HG03280 (cell line): ENCODE measurements around the gene BTBD16.

Source experiments
- ATAC-seq: cut with Tn5 transposase; IDR thresholded peaks from one replicate; pipeline ENCODE4 v1.9.1; 2021; ENCODE audit warnings: mild to moderate bottlenecking, moderate library complexity; ENCODE audit not compliant: unreplicated experiment

The BTBD16 gene

DNA sequence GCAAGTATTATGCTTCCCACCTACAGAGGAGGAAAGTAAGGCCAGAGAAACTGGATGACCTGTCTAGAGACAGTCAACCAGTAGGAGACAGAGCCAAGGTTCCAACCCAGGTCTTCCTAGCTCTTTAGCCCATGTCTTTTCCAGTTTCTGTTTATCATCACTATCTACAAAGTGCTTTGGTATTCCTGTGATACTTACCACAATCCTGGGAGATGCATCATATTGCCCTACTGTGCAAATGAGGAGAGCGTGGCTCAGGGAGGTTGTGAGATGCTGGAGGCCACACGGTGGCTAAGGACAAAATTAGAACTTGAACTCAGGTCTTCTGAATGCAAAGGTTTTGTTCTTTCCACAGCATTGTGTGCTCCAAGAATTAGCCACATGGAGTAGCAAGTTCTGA is 92.2 kb downstream of the BTBD16 start:
- ATAC-seq = no peak

DNA sequence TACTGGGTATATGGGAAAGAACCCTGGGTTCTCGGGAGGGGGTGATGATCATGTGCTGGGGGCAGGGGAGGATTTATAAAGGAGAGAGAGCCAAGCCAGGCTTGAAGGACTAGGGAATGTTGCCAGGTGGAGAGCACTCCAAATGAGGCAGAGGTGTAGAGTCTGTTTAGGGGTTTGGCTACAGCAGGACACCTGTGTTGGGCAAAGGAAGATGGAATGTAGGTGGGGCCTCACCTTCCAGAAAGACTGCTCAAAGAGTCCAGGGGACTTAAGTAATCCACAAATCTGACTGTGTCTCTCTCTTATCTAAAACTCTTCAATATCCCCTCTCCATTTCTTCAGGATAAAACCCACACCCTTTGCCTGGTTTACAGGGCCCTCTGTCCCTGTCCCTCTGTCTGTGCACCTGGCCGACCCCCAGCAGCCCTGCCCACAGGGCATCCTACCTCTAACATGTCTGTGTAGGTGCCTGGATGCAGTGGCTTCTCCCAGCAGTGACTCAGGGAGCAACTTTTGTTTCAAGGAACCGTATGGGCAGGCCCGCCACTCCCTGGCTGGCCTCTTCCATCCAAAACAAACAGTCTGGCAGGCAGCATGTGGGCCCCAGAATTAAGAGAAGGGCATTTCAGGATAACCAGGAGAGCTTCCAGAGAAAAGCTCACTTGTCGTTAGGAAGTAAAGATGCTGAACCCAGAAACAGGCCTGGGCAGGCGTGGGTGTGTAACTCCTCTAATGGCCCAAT is 92.8 kb downstream of the BTBD16 start:
- no peak for ATAC-seq

DNA sequence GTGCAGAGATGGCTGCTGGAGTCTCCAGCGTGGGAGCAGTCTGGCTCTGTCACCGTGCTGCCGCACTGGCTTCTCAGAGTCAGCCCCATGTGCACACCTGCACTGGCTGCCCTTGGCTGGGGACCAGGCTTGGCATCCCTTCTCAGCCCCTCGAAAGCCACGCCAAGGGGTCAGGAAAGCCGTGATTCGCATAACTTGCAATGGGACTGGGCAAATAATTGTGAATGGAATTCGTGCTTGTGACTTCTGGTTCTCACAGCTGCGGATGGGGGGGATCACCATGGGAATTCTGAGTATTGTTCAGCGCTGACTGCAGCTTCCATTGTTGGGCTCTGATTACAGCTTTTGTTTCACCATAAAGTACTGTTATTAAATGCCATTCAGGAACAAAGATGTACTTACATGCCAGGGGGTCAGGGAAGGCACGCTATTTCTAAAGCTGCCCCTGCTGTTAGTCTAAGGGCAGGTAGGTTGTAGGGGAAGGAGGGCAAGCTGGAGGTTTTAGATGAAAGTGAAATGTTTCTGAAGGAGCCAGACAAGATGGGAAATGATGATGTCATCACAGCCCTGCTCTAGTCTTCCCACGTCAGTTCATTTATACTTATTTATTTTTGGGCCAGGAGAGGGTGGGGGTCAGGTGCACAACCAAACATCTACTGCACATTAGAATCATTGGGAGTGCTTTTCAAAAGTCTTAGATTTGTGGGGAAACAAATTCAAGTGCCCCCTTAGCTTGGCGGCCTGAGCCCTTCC is 97.6 kb downstream of the BTBD16 start:
- ATAC-seq = no peak

DNA sequence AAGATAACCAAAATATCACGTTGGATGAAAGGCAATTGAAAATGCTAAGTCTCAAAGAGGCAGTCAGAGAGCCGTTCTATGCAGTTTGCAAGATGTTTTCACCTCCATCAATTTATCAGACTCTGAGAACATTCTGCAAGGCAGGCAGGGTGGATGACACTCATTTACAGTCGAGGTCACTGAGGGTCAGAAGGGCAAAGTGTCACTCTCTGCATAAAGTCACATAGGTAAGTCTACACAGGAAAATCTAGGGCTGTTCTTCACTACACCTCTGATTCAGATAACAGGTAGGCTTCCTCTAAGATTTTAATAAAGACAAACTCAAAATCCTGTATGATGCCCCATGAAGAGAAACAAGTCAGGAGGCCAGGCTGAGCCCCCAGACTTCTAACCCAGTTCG is 102.0 kb downstream of the BTBD16 start:
- no peak for ATAC-seq

DNA sequence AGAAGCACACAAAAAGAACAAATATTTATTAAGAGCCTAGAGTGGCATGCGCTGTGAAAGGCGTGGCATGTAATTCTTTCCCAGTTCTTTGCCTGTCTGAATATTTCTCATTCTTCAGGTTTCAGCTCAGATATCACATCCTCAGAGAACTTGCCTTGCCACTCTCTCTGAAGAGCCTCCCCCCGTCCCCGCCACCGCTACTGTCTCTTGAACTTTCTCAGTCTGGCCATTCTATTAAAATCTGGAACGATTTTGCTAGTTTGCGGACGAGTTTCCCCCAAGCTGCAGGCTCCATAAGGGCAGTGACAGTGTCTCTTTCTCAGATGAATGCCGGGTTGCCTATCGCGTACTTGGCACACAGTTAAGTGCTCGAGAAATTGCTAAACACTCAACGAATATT is 102.6 kb downstream of the BTBD16 start:
- no peak for ATAC-seq

DNA sequence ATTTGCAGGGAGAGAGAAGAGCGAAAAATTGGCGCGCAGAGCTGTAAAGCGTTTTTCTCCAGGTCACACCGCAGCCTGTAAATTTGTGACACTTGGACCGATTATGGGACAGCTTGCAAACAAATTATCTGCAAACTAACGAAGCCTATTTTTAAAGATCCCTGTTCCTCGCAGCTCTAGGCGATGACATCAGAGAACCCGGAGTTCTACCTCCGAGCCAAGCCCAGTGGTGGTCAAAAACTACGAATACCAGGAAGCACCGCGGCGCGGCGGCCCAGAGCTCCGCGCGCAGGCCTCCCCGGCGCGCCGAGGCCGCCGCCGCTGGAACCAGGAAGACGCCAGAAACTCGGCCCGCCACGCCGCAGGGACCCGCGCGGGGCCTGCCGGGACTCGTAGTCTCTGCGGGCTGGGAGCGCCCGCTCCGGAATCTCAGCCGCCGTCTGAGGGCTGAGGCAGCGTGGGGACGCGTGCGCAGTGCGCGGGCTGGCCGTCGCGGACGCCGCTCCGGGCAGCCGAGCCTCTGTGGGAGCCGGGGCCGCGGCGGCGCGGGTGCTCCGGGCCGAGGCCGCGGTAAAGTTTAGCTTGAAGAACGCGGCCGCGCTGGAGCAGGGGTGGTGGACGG is 103.3 kb downstream of the BTBD16 start, which contains the start of gene PLEKHA1:
PLEKHA1 (plus strand) TSS at position 472 of the 622 bp plus-strand sequence. CDS start 18,493 bp downstream, outside the sequence.
- ATAC-seq = peak; percentile 87

DNA sequence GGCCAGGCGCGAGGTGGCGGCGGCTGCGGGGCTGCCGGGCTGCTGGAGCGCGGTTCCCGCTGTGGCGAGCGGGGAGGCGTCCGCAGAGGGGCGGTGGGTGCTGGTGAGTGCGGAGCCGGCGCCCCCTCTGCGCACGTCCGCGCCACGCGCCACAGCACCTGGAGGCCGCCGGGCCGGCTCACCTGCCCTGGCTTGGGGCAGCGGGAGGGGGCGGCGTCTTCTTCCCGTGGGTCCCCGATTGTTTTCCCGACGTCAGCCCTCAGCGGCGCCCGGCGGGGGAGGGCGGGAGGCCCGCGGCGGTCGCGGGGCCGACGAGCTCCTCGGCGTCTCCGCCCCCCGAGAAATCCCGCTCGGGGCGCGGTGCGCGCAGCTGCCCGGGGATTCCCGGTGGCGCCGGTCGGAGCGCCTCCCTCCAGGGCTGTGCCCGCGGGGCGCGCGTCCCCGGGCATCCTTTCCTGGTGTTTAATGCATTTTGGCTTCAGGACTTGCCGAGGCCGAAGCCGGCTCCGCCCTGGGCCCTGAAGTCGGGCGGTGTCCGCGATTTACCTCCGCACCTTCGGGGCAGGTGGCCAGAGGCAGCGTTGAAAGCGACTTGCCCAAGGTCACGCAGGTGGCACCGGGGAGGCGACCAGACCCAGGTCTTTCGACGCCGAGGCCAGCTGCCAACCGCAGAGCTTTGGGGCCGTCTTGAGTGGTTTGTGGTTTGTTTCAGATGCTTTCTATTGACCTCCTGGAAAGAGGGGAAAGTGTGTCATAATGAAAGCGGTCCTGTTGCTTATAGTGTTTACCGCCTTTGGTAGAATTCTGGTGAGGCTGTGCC is 104.0 kb downstream of the BTBD16 start:
- peak; percentile 42 for ATAC-seq

DNA sequence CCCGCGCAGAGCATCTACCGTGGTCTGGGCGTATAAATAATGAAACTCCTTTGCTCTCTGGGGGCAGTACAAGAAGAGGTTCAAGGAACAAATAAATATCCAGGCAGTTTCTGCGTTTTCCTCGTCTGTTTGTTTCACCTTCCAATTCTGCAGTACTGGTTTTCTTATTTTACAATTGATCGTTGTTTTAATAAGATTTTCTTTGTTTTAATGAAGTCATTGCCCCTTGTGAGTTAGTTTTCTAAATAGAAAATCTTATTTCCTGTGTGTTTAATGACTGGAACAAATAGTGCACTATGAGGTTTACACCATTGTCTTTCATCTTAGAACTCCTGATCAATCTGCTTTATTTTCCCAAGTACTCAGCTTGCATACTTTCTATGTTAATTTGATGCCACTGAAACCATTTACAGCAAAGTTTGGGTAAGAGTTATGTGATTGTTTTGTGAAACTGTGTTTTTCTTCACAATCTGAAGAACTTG is 104.6 kb downstream of the BTBD16 start:
- no peak for ATAC-seq

DNA sequence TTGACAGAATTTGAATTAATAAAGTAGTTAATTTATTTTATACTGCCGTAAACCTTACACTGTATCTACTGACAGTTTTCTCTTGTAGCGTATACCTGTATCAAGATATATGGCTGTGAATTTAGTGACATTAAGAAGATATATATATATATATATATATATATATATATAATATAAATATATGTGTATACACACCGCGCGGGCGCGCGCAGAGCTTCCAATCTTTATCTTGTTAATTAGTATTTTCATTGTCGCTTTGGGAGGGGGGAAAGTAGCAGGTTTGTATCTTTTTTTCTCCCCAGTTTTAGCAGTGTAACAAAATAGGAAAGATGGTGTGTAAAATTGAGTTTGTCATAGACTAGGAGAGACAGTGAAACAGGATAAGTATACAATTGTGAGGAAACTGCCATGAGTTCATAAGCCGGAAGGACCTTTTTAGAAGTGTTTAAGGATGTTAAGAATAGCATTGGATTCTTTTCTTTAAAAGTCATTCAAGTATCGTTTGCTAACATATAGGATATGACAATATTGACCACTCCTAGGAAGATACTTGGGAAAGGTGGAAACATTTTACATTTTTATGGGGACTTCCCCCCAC is 105.4 kb downstream of the BTBD16 start:
- ATAC-seq = no peak

DNA sequence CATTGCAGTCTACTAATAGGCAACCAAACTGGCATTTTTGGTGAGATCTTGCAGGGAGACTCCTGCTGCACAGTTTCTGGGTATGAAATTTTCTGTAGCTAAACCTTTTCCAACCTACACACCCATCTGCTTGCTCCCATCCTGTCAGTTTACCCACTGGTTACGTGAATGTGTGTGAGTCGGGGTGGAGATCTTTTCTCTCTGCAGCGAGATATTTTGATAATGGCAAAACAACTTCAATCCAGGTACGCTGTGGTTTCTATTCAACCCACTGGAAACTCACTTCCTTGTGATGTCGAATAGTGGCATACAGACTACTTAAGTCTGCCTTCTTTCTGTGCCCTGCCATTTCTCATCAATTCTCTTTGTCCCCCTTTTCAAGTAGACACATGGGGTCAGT is 107.9 kb downstream of the BTBD16 start:
- no peak for ATAC-seq

DNA sequence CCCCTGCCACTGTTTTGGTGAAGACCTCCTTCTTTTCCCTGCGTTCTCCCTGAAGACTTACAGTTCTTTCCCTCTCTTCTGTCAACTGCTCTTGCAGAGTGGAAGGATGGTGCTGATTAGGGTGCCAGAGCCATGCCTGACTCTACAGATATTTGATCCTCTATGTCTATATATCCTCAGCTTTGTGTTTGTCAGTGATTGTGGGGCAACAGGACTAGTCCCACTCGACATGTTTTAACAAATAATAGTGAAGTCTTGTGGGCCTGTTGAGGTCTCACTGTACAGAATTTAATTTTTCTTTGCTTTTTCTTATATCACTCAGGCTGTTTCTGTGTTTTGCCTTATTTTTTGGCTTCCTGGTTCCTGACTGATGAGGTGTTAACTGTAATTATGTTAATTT is 108.4 kb downstream of the BTBD16 start:
- ATAC-seq = no peak

DNA sequence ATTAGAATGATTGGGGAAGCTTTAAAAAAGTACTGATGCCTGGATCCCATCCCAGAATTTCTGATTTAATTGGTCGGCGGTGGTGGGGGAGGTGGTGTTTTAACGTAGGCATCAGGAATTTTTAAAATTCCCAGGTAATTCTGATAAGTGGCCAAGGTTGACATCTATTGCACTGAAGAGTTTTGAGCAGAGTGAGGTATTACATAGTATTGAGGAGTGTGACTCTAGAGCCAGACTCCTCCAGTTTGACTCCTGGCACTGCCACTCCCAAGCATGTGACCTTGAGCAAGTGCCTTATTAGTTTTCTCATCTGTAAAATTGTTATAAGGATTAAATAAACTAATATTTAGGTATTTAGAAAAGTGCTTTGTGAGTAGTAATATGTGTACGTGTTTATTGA is 109.6 kb downstream of the BTBD16 start:
- ATAC-seq = no peak

DNA sequence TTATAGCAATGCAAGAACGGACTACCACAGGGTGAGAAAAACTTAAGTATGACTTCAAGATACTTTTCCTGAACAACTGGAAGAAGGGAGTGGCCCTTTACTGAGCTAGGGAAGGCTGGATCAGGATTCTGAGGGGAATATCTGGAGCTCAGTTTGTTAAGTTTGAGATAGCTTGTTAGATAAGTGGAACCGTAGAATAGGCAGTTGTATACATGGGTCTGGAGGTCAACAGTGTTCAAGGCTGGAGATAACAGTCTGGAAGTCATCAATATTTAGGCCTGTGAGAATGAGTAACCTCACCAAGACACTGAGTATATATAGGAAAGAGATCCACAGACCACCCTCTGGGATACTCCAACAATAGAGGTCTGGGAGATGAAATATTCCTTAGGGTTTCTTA is 110.6 kb downstream of the BTBD16 start:
- no peak for ATAC-seq

DNA sequence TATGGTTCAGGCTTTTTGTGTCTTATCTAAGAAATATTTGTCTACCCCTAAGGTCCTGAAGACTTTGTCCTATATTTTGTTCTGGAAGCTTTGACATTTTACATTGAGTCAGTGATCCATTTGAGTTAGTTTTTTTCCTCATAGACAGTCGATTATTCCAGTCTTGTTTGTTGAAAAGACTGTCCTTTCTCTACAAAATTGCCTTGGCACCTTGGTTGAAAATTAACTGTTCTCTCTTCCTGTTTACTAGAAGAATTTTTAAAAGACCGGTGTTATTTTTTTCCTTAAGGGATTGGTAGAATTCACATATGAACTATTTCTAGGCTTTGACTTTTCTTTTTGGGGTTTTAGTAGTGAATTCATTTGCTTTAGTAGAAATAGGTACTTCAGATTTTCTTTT is 115.4 kb downstream of the BTBD16 start:
- ATAC-seq = no peak

DNA sequence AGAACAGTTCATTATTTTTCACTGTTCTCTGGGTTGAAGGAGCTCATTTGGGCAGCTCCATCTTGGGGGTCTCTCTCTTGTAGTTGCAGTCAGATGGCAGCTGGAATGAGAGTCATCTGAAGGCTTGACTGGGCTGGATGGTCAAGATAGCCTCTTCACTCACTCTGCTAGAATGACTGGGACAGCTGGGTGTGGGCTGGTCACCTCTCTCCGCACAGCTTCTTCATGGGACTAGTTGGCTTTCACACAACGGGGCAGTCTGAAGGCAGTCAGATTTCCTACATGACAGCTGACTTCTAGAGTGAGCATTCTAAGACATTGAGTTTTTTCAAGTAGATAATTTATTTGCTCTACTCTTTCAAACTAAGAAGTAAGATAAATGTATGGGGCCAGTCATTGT is 116.5 kb downstream of the BTBD16 start:
- ATAC-seq = no peak
